ENCODE measurements around the gene STRAP.
"Not testable (repeated sequence)": the region's sequence is repeated elsewhere in the genome, so short reads cannot be mapped to it uniquely, and the experiment has no call there.

The STRAP gene

DNA sequence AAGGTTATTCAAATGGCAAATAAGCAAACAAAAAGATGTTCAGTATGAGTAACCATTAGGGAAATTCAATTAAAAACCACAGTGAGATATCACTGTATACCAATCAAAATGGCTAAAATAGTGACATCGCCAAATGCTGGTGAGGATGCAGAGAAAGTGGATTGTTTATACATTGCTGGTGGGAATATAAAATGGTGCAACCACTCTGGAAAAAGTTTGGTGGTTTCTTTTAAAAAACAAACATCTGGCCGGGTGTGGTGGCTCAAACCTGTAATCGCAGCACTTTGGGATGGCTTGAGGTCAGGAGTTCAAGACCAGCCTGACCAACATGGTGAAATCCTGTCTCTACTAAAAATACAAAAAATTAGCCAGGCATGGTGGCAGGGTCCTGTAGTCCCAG is 14.0 kb upstream of the STRAP start:
- DNase-seq (ENCODE audit: low spot score) = no peak

DNA sequence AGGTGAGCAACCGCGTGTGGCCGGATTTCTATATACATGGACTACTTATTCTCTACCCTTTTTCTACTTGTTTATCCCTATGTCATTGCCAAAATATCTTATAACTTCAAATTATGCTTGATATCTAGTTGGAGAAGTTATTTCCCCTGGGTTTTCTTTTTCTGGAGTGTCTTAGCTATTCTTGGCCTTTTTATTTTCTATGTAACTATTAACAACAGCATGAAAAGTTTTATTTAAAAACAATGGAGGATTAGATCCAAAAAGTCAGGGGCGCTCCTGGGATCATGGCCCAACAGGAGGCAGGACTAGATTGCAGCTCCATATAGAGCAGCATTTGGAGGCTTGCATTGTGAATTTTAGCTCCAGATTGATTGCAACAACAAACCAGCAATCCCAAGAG is 8.6 kb upstream of the STRAP start:
- DNase-seq (ENCODE audit: low spot score) = no peak

DNA sequence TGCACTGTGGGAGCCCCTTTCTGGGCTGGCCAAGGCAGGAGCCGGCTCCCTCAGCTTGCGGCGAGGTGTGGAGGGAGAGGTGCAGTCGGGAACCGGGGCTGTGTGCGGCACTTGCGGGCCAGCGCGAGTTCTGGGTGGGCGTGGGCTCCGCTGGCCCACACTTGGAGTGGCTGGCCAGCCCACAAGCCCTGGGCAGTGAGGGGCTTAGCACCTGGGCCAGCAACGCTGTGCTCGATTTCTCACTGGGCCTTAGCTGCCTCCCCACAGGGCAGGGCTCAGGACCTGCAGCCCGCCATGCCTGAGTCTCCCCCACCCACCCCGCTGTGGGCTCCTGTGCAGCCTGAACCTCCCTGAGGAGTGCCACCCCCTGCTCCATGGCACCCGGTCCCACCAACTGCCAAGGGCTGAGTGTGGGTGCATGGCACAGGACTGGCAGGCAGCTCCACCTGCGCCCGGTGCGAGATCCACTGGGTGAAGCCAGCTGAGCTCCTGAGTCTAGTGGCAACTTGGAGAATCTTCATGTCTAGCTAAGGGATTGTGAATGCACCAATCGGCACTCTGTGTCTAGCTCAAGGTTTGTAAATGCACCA is 7.5 kb upstream of the STRAP start:
- DNase-seq (ENCODE audit: low spot score) = not testable (repeated sequence)

DNA sequence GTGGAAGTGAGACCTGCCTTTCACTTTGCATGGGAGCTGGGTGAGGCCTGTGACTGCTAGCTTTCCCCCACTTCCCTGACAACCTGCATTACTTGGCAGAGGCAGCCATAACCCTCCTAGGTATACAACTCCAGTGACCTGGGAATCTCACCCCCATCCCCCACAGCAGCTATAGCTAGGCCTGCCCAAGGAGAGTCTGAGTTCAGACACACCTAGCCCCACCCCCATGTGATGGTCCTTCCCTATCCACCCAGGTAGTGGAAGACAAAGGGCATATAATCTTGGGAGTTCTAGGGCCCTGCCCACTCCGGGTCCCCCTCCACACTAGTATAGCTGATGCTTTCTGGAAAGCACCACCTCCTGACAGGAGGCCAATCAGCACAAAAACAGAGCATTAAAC is 6.3 kb upstream of the STRAP start:
- DNase-seq (ENCODE audit: low spot score) = no peak

DNA sequence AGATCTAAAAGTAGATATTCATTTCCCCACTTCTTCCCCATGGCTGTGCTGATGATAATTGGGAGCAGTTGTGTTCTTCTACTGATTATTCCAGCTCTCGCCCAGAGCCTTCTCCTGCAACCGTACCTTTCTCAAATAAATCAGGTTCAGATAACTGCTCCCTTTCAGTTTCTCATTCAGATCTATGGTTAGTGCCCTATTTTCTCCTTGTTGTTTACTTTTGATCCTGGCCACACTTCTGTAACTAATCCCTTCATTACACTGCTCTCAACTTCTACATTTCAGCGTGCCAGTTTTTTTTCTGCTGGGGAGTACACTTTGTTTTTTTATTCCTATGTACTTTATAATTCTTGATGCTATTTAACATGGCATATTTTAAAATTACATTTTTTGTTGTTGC is 2.8 kb upstream of the STRAP start:
- no peak for DNase-seq (ENCODE audit: low spot score)

DNA sequence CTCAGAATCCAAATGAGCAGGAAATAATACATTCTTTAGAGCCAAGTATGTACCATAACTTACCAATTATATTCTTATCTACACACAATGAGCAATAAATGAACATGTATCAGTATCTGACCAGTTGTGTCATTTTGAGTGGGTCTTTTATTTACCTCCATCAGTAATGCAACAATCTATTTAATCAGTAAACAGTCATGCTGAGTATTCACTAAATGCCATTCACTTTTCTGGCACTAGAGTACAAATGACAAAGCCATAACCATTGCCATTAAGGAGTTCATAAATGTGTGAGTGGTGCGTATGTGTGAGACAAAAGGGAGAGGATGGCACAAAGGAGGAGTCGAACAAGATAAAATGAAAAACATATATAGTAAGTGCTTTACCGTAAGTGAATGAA is 1.5 kb upstream of the STRAP start:
- DNase-seq (ENCODE audit: low spot score) = no peak

DNA sequence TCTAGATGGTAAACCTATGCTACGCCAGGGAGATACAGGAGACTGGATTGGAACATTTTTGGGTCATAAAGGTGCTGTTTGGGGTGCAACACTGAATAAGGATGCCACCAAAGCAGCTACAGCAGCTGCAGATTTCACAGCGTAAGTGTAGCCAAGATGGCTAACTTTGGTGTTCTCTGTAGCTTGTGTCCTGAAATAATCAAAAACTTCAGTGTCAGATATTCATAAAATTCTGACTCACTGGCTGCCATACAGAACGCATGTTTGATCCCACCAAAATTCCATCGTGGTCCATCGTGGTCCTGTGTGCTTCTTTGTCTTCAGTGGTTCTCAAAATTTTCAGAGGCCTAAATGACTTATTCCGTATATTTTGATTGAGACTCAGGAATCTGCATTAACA is 1.3 kb downstream of the STRAP start:
- no peak for DNase-seq (ENCODE audit: low spot score)

DNA sequence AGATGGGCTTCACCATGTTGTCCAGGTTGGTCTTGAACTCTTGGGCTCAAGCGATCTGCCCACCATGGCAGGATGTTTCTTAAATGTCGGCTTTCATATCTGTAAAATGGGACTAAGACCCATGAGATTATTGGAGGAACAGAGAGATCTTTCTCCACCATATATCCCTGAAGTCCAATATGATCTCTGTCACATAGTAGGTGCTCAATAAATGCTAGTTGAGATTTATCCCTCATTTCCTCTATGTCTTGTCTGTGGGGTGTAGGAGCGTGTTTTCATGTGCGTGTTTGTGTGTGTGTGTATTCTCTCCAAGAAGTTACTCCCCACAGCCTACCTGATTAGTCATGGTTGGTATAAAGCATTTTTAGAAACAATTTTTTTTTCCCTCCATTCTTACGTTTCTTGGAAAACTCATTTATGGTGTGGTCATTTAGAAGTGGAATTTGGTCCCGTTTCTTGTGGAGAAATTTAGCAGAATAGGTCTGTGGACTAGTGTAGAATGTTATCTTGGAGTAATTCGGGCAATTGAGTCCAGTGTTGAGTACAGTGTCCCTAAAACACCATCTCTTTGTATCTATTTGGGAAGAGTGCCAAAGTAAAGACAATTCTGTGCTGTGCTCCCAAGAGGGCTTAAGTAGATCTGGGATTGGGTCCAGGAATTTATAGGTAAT is 4.3 kb downstream of the STRAP start:
- DNase-seq (ENCODE audit: low spot score) = no peak

DNA sequence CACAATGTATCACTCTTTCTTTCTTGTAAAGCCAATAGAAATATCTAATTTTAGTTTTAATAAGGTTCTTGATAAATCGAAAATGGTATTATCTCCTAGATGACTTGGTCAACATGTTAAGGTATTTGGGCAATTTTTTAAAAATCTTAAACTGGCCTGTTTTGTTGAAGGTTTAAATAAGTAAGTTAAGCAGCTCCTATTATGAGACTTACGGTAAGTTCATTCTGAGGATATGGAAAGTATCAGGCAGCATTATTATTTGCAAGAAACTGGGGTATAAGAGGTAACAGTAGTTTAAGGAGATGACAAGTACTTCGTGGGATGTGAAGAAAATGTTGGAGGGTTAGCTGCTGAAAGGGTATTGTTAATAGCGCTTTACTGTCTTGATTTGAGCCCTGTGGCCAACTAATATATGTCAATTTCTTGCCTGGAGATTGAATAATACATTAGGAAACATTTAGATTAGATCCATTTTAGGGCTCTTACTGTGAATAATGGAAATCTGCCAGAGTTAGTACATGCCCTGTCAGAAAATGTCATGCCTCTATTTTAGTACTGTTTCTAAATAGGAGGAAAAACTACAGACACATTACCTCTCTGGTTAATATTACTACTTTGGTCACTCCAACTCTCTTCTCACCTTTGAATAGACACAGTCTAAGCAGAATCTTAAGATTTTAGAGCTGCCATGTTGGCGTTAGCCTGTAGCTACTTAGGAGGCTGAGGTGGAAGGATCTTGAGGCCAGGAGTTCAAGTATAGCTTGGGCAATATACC is 5.0 kb downstream of the STRAP start:
- DNase-seq (ENCODE audit: low spot score) = no peak

DNA sequence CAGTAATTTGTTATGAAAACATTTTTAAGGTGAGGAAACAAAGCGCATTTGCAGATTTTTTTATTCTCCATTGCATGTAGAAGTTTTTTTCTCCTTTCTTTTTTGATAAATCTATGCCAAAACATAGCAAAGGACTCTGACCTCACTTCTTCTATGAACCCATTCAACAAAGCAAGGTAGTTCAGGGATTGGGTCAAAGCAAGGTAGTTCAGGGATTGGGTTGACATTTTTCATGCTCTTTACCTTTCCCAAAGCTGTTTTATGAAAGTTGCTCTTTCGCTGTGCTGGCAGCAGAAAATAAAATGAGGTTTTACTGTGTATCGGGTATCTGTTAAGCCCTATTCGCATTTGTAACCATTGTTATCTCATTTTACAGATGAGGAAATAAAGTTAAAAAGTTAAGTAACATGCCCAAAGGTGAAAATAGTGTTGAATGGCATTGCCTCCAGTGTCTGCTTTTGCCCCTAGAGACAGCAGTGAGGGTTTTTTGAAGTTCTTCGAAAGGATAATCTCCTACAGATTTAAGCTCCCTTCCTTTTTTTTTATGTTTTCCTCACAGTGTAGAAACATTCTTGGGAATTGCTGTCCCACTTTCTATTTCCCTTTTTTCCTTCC is 10.6 kb downstream of the STRAP start:
- DNase-seq (ENCODE audit: low spot score) = no peak

DNA sequence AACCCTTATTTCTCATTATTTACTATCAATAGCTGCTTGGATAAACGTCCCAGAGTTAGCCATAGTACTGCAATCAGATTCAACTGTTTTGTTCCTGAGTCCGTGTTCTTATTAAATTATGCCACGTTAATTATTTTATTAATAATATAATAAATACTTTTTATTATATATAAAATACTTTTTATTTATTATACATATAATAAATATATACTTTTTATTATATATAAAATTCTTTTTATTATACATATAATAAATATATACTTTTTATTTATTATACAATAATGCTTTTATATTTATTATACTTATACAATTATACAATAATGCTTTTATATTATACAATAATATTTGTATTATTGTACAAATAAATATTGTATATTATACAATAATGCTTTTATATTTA is 11.1 kb downstream of the STRAP start:
- no peak for DNase-seq (ENCODE audit: low spot score)

DNA sequence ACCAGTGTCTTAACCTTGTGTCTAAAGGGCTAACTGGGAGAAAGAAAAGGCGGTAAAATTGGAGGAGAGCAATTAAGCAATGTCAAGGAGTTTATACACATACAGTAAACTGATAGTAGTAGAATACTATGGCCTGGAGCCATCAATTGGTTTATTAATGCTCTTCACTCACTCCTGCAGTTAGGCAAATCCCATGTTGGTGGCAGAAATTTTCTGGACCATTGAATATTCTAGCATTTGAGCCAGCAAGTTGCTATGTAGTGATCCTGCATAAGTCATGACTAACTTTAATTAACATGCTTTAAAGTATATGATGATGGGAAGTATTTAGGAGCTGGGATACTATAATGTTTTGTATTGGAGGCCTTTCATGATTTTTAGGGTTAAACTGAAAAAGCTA is 14.7 kb downstream of the STRAP start:
- DNase-seq (ENCODE audit: low spot score) = no peak

DNA sequence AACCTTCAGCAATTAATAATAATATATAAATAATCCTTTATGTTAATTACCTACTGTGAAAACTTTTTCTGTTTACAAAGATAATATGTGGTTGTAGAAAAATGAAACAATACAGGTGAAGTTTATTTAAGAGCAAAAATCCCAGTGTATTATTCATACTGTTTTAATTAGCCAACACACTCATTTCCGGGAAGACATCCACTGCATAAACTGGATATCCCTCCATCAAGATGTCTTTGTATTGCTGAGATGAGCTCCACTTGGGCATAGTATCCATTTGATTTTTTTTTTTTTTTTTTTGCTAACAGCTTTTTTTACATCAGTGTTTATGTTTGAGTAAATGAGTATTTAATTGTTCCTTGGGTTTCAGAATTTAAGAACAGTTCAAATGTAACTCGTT is 15.2 kb downstream of the STRAP start:
- no peak for DNase-seq (ENCODE audit: low spot score)

DNA sequence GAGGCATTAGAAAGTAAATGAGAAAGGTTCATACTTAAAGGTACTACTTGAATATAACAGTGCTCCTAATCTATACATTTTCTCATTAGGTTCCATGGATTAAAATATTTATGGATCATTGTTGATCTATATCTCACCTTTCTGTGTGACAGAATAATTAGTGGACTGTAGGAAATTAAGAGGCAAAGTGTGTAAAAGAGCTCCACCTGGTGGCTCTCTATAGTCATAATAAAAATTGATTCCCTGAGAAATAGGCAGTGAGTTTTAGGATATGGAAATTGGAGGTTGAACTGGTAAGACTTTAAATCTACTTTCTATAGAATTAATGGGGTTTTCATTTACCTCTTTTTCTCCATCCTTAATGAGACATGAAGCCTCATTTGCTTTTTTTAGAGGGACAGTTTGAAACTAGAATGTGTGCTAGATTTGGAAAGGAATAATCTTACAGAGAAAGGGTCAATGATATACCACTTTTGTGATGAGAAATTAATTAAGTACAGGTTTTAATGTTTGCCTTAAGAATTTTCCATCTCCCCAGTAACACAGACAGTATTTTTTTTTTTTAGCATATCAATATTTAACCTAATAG is 17.2 kb downstream of the STRAP start:
- DNase-seq (ENCODE audit: low spot score) = peak; percentile 28

DNA sequence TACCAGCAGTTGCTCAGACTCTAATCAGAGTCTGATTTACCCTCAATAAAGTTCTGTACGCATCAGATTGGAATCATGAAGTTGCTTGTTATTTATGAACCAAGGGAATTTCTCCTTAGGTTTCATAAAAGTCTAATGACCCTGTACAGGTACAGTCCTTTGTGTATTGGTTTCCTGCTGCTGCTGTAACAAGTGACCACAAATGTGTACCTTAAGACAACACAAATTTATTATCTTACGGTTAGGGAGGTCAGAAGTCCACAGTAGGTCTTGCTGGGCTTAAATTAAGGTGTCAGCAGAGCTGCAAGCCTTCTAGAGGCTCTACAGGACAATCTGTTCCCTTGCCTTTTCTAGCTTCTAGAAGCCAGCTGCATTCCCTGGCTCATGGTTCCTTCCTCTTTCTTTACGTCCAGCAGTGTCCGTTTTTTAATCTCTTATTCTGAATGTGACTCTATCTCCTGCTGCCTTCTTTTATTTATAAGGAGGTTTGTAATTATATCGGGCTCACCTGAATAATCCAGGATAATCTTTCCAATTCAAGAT is 22.3 kb downstream of the STRAP start:
- DNase-seq (ENCODE audit: low spot score) = no peak

DNA sequence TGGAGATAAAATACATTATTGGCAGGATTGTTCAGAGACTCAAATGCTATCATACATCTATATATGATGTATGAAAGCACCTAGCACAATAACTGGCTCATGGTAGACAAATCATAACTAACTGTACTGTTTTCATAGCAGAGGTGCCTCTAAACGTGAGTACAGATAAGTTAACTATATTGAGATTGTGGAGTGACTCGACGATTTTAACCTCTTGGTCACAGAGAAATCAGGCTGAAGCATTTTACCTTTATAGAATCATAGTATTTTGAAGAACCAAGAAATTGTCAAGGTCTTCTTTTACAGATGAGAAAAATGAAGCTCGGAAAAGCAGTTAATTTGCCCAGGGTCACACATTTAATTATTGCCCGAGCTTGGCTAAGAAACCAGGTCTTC is 28.3 kb downstream of the STRAP start:
- DNase-seq (ENCODE audit: low spot score) = no peak

DNA sequence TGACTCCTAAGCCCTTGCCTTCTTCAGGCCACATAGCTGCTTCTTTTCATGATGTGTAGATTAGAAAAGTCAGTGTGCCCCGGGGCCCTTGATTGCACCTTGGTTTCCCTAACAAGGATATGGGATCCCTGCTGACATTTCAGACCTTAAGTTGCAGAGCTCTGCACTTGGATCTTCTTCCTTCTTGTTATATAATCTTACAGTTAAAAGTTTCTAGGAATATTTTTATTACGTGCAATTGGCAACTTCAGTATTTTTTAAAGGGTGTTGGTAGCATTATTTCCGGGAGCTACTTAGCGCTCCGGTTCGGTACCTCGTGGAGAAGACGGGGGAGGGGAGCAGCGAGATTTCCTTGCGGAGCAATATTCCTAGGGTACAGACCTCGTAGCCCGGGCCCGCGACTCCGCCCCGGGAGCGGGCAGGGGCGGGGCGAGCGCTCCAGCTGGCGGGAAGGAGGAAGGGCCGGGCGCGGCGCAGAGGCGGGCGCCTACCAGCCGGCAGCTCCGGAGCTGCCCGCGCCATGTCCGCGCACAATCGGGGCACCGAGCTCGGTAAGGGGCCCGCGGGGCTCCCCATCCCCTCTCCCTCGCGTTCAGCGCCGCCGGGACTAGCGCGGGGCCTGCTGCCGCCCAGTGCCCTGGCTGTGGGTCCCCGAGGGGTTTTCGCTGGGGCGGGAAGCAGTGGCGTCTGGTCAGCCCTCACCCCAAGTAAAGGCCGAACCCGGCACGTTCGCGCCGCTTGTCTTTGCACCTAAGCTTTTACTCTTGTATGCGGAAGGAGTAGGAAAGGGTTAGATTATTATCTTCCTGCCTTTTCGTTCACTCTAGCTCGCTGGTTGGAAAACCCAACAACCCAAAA is 28.9 kb downstream of the STRAP start, which contains the start of gene DERA:
Gene DERA (plus strand): TSS at position 469 of the 858 bp plus-strand sequence. CDS start 52 bp downstream, at position 521.
- DNase-seq (ENCODE audit: low spot score) = peak; percentile 46

DNA sequence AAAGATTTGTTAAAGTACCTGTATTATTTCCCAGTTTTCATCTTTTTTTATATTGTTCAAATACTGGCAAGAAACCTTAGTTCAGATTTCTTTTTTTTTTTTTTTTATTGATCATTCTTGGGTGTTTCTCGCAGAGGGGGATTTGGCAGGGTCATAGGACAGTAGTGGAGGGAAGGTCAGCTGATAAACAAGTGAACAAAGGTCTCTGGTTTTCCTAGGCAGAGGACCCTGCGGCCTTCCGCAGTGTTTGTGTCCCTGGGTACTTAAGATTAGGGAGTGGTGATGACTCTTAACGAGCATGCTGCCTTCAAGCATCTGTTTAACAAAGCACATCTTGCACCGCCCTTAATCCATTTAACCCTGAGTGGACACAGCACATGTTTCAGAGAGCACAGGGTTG is 29.7 kb downstream of the STRAP start:
- not testable (repeated sequence) for DNase-seq (ENCODE audit: low spot score)

DNA sequence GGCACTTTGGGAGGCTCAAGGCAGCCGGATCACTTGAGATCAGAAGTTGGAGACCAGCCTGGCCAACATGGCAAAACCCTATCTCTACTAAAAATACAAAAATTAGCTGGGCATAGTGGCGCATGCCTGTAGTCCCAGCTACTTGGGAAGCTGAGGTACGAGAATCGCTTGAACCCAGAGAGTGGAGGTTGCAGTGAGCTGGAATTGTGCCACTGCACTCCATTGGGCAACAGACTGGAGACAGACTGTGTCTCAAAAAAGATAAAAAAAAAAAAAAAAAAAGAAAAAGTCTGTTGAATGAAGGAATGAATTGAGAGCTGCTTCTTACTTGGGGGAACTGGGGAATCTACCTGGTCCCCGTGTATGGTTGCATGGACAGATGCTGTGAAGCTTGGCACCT is 31.9 kb downstream of the STRAP start:
- DNase-seq (ENCODE audit: low spot score) = not testable (repeated sequence)

DNA sequence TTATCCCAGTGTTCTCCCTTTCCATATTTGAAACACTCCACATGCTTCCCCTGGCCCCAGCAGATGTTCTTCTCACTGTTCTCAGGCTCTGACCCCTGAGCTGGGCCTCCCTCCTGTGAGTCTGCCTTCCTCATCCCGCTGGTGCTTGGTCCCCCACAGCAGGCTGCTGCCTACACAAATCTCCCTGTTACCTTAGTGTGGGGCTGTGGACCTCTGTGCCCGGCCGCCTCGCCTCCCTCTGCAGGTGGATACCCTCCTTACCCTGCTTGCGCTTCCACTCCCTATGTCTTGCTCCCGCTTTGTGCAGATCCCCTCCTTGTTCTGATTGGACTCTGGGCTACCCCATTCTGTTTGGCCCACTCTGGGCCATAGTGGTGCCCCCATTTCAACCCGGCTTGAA is 35.9 kb downstream of the STRAP start:
- no peak for DNase-seq (ENCODE audit: low spot score)

DNA sequence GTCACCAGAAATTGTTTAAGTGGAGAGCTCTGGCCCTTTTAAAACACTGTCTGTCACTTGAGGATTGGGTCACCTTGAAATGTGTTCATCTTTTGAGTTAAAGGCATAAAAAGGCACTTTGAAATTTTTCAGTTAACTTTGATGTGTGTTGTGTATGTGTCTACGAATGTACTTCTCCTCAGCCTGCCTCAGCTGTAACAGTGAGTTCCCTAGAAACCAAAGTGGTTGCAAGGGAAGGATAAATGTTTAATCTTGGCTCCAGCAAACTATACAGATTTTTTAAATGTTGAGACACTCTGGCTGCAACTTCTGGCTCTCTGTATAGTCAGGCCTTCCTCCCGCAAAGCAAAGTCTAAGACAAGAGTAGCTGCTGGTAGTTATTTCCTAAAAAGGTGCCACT is 37.2 kb downstream of the STRAP start:
- DNase-seq (ENCODE audit: low spot score) = no peak

Data from CD4-positive, alpha-beta T cell treated with Interleukin-6 at 100 ng/mL for 8 hours (primary cell).